Measurements from ENCODE around the gene GRIN1.

Gene GRIN1

GRCh38 chr9:137217276-137218211 is 78.6 kb downstream of the GRIN1 start:
- H3K4me3 ChIP-seq (replicated peaks; ENCODE audit: low read depth, low read length): no peak overlapping the region
- peaks cover 10% of the 10 kb centered on the region for H3K36me3 ChIP-seq (ENCODE audit: control insufficient read depth, insufficient read depth, low read length)
- no peak for TF ChIP-seq CTCF (IDR thresholded peaks at IDR 0.05; ENCODE audit: insufficient read depth, low read length, poor library complexity, severe bottlenecking)
- H3K27me3 ChIP-seq (replicated peaks; ENCODE audit: control insufficient read depth, insufficient read depth, low read length): no peaks in the 10 kb centered on the region
- DNase-seq (ENCODE audit: extremely low read depth, insufficient read length): no peak

GRCh38 chr9:137218212-137218753 is 79.3 kb downstream of the GRIN1 start:
- Histone ChIP-seq H3K27me3 (replicated peaks; ENCODE audit: control insufficient read depth, insufficient read depth, low read length) (no peaks in the 10 kb centered on the region), H3K4me3 (replicated peaks; ENCODE audit: low read depth, low read length) (no peak overlapping the region), H3K36me3 (ENCODE audit: control insufficient read depth, insufficient read depth, low read length) (peaks cover 10% of the 10 kb centered on the region)
- no peak for DNase-seq (ENCODE audit: extremely low read depth, insufficient read length)
- no peak for TF ChIP-seq CTCF (IDR thresholded peaks at IDR 0.05; ENCODE audit: insufficient read depth, low read length, poor library complexity, severe bottlenecking)
